Measurements from ENCODE around the gene EDN1. TPM values are rescaled to one million over a fixed set of nuclear protein-coding genes. Genes with fewer than 3 reads are reported as not detected.

Gene EDN1
- total and polyA plus RNA-seq, 2 of the 4 experiments (the other 2 are of a cell fraction), result 5.6 to 9.0 TPM

GRCh38 chr6:12271594-12271993 lies 18.6 kb upstream of the EDN1 start:
- no peaks in the 10 kb centered on the region for H3K79me1 ChIP-seq (ENCODE audit: low read depth in 1 of 2, low read length in 2 of 2)
- BruUV-seq (replicated peaks), result no TSS peak
- dilution Hi-C loops (cut with HindIII; ENCODE audit: low sequenced_read_pairs, unreplicated experiment), result no loop called here
- no peak overlapping the region for H2BK15ac ChIP-seq (ENCODE audit: low read depth, low read length)
- CTCF ChIA-PET, result interaction anchor here (0.6 to 2.3 kb wide), 2 partner anchors 18 to 29 kb away, joined by 3 to 6 read pairs; partner anchors contain the start of gene EDN1
- intact Hi-C loops (cut with micrococcal nuclease), result no loop called here
- no peaks in the 10 kb centered on the region for H3K27me3 ChIP-seq (ENCODE audit: control insufficient read depth, insufficient read depth, low read length)
- DNase-seq, result no peak
- H3K23ac ChIP-seq (ENCODE audit: low read depth, low read length), result no peak overlapping the region
- H3K18ac ChIP-seq (ENCODE audit: low read depth, low read length), result no peak overlapping the region
- no peak overlapping the region for H3K9ac ChIP-seq (ENCODE audit: low read depth, low read length)
- no peak overlapping the region for H2AK9ac ChIP-seq (replicated peaks; ENCODE audit: low read depth, low read length, poor library complexity)
- POLR2A ChIA-PET (ENCODE audit: unreplicated experiment), result no interaction called here
- no peak overlapping the region for H3K4me3 ChIP-seq (ENCODE audit: insufficient read depth, low read depth, low read length)
- H3K9me1 ChIP-seq (ENCODE audit: insufficient read depth, low read length), result no peaks in the 10 kb centered on the region
- H2BK120ac ChIP-seq (ENCODE audit: low read depth, low read length), result no peak overlapping the region
- no CpG with 5 or more reads among the region's 1 CpG for WGBS, 2 experiments (ENCODE audit: extremely low coverage in 2 of 2, insufficient read length in 1 of 2)
- H3K4me2 ChIP-seq (ENCODE audit: low read depth, low read length), result no peak overlapping the region
- H2BK5ac ChIP-seq (ENCODE audit: low read depth, low read length, poor library complexity, severe bottlenecking), result no peak overlapping the region
- no peak for ATAC-seq (ENCODE audit: low read depth)
- H4K20me1 ChIP-seq (ENCODE audit: insufficient read depth, low read length), result no peaks in the 10 kb centered on the region
- no peak overlapping the region for H2AK5ac ChIP-seq (ENCODE audit: low read depth, low read length)
- H3K27ac ChIP-seq (ENCODE audit: insufficient read depth, low read length), result no peak overlapping the region
- H2BK20ac ChIP-seq (ENCODE audit: low read depth, low read length), result no peak overlapping the region
- H3K9me3 ChIP-seq (ENCODE audit: control insufficient read depth, insufficient read depth, low read length), result no peaks in the 10 kb centered on the region
- no peak overlapping the region for H3K56ac ChIP-seq (ENCODE audit: extremely low read depth, insufficient read depth, low read length)
- in situ Hi-C loops (cut with MboI; ENCODE audit: low sequenced_read_pairs), result no loop called here
- no peak overlapping the region for H3K4ac ChIP-seq (ENCODE audit: low read depth, low read length)
- H3K14ac ChIP-seq (replicated peaks; ENCODE audit: low read depth, low read length), result no peak overlapping the region
- no peak overlapping the region for H4K5ac ChIP-seq (ENCODE audit: low read depth, low read length)
- TF ChIP-seq NFE2L2 (IDR thresholded peaks at IDR 0.05; ENCODE audit: low read depth, low read length) (no peak), RCOR1 (IDR thresholded peaks at IDR 0.05; ENCODE audit: insufficient replicate concordance, low read length) (no peak), CHD1 (IDR thresholded peaks at IDR 0.05; ENCODE audit: low read depth, low read length) (no peak), BHLHE40 (IDR thresholded peaks at IDR 0.05; ENCODE audit: low read depth, low read length) (no peak), CEBPB (IDR thresholded peaks at IDR 0.05; ENCODE audit: low read depth, low read length) (no peak), CTCF (conservative IDR thresholded peaks at IDR 0.05; ENCODE audit: low read depth, low read length) (no peak), USF2 (IDR thresholded peaks at IDR 0.05; ENCODE audit: low read depth, low read length) (no peak), POLR2A (IDR thresholded peaks at IDR 0.05; ENCODE audit: low read depth, low read length) (no peak), MAZ (IDR thresholded peaks at IDR 0.05; ENCODE audit: borderline replicate concordance, low read depth, low read length) (no peak), MAFK (IDR thresholded peaks at IDR 0.05; ENCODE audit: low read depth, low read length) (no peak)
- no peaks in the 10 kb centered on the region for H3K36me3 ChIP-seq (ENCODE audit: control insufficient read depth, insufficient read depth, low read length)
- no peak overlapping the region for H4K8ac ChIP-seq (ENCODE audit: low read depth in 2 of 2, low read length in 2 of 2)
- H2AFZ ChIP-seq (replicated peaks; ENCODE audit: low read length, poor library complexity), result no peak overlapping the region
- H3K4me1 ChIP-seq (ENCODE audit: control insufficient read depth, insufficient read depth, low read length), result no peaks in the 10 kb centered on the region
- no peak overlapping the region for H4K91ac ChIP-seq (ENCODE audit: insufficient read depth, low read depth, low read length)

Measured in IMR-90 (cell line).